GM18867 (cell line): ENCODE data around the gene WDR38.

Experiments
- ATAC-seq: cut with Tn5 transposase; IDR thresholded peaks from one replicate; pipeline ENCODE4 v1.9.1; 2021; ENCODE audit warnings: mild to moderate bottlenecking, moderate library complexity; ENCODE audit not compliant: unreplicated experiment

WDR38 gene

GRCh38 chr9:124878518-124878917, 25.3 kb downstream of the WDR38 start:
- ATAC-seq: no peak

GRCh38 chr9:124879226-124879625, 26.0 kb downstream of the WDR38 start:
- no peak for ATAC-seq

- ATAC-seq: peak; percentile 70
Measured at GRCh38 chr9:124880501-124880900, 27.2 kb downstream of the WDR38 start.

GRCh38 chr9:124881138-124881743, 28.0 kb downstream of the WDR38 start:
- ATAC-seq: no peak

GRCh38 chr9:124882231-124882630, 29.0 kb downstream of the WDR38 start:
- ATAC-seq: no peak

- ATAC-seq: no peak
Measured at GRCh38 chr9:124884376-124884775, 31.1 kb downstream of the WDR38 start.

- no peak for ATAC-seq
Measured at GRCh38 chr9:124885551-124885950, 32.3 kb downstream of the WDR38 start.

- no peak for ATAC-seq
Measured at GRCh38 chr9:124886461-124886860, 33.2 kb downstream of the WDR38 start.

- ATAC-seq: no peak
Measured at GRCh38 chr9:124886866-124887492, 33.7 kb downstream of the WDR38 start.

GRCh38 chr9:124887832-124888231, 34.6 kb downstream of the WDR38 start:
- no peak for ATAC-seq

GRCh38 chr9:124889006-124889405, 35.7 kb downstream of the WDR38 start:
- no peak for ATAC-seq

GRCh38 chr9:124890179-124890578, 36.9 kb downstream of the WDR38 start:
- ATAC-seq: no peak

GRCh38 chr9:124894035-124894740, 40.9 kb downstream of the WDR38 start:
- ATAC-seq: no peak

GRCh38 chr9:124894741-124895170, 41.5 kb downstream of the WDR38 start:
- ATAC-seq: no peak

- ATAC-seq: no peak
Measured at GRCh38 chr9:124897570-124898460, 44.6 kb downstream of the WDR38 start.

GRCh38 chr9:124899845-124900244, 46.6 kb downstream of the WDR38 start:
- ATAC-seq: no peak

GRCh38 chr9:124906966-124907365, 53.7 kb downstream of the WDR38 start:
- ATAC-seq: no peak
